Sigmoid colon (tissue), 4 donors: ENCODE data around the gene CHID1.

ENCODE experiments used
- EP300 ChIP-seq, 4 donors: sonication (generic); formaldehyde crosslinking; IDR thresholded peaks; one replicate each; pipeline ENCODE4 v1.6.1; 2017; ENCODE audit warnings: antibody characterized with exemption in 4 of 4
- POLR2A ChIP-seq, 2 donors: fragments of 450-650 bp; IDR thresholded peaks; one replicate each; pipeline ENCODE4 v1.6.1; 2016; ENCODE audit warnings: antibody characterized with exemption in 2 of 2, mild to moderate bottlenecking in 2 of 2, moderate library complexity in 2 of 2
- POLR2AphosphoS5 ChIP-seq, 4 donors: sonication (generic); formaldehyde crosslinking; IDR thresholded peaks; one replicate each; pipeline ENCODE4 v1.6.1; 2017; ENCODE audit warnings: antibody characterized with exemption in 4 of 4
- TF ChIP-seq, protein P1 (sequence below), 4 experiments: fragments of 450-650 bp in 3 of 4; fragments of 200-600 bp in 1 of 4; IDR thresholded peaks; one replicate each; pipeline ENCODE4 v1.5.1; 2016 to 2019; ENCODE audit warnings: antibody characterized with exemption in 4 of 4, mild to moderate bottlenecking in 3 of 4, moderate library complexity in 2 of 4

DNA sequence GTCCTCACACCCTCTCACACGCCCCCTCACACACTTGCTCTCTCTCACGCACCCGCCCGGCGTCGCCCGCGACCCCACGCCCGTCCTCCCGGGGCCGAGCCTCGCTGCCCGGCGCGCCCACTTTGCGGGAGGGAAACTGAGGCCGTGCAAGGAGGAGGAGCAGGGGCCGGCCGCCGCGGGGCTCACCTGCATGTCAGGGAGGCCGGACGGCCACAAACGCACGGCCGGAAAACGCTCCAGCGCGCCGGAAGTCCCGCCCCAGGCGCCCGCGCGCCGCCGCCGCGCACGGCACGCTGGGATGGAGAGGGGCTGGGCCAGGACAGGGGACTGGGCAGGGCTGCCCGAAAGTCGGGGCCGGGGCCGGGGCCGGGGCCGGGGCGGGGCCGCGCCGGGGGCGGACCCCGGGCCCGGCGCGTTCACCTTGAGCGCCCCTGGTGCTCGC, at the start of gene CHID1:
- TF ChIP-seq POLR2A (IDR thresholded peaks at IDR 0.05) (no peak), POLR2AphosphoS5 (IDR thresholded peaks at IDR 0.05) (peak in 3 of 4 donors; percentile 59 to 78 (median 76)), EP300 (IDR thresholded peaks at IDR 0.05) (no peak)
- TF ChIP-seq, protein P1, sequence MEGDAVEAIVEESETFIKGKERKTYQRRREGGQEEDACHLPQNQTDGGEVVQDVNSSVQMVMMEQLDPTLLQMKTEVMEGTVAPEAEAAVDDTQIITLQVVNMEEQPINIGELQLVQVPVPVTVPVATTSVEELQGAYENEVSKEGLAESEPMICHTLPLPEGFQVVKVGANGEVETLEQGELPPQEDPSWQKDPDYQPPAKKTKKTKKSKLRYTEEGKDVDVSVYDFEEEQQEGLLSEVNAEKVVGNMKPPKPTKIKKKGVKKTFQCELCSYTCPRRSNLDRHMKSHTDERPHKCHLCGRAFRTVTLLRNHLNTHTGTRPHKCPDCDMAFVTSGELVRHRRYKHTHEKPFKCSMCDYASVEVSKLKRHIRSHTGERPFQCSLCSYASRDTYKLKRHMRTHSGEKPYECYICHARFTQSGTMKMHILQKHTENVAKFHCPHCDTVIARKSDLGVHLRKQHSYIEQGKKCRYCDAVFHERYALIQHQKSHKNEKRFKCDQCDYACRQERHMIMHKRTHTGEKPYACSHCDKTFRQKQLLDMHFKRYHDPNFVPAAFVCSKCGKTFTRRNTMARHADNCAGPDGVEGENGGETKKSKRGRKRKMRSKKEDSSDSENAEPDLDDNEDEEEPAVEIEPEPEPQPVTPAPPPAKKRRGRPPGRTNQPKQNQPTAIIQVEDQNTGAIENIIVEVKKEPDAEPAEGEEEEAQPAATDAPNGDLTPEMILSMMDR (IDR thresholded peaks at IDR 0.05), result no peak
